ENCODE measurements around the gene TRIM74.
"Not testable (repeated sequence)": the region's sequence is repeated elsewhere in the genome, so short reads cannot be mapped to it uniquely, and the experiment has no call there.

Gene TRIM74

DNA sequence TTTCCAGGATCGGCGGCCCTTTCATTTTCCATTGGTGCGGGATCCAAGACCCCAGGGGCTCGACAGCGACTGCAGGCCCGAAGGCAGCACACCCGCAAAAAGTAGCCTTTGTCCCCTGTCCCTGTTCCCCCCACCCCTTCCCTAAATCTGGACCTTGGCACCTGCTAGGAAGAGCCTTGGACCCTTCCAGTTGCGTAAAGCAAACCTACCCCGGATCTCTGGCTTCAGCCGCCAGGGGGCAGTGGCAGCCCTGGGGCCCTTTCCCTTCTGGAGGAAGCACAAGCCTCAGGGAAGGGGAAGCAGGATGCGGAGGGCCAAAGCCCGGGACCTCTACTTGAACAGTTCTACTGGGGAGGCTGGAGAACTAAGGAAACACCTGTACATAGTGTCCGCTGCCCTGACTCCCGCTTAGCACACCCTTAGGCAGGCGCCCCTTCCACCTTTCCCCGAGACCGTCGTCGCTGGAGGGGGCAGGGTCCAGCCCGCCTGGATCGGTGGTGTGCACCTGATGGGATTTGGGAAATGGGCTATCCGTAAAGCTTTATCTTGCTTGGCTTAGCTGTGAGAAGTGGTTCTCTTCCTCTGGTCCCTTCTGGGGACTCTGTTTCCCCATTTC is 23.0 kb downstream of the TRIM74 start:
- H4K20me1 ChIP-seq (ENCODE audit: insufficient read depth, low read length); H3K27ac ChIP-seq (ENCODE audit: low read length); H3K4me1 ChIP-seq (ENCODE audit: low read length); H3K9ac ChIP-seq (ENCODE audit: low read length); H3K27me3 ChIP-seq (ENCODE audit: low read depth, low read length); H3K9me3 ChIP-seq (ENCODE audit: insufficient read depth, low read length); H3K4me2 ChIP-seq (ENCODE audit: low read length); H2AFZ ChIP-seq (ENCODE audit: low read depth, low read length); H3K4me3 ChIP-seq (ENCODE audit: low read length); H3K79me2 ChIP-seq (ENCODE audit: low read length); H3K36me3 ChIP-seq (replicated peaks; ENCODE audit: low read depth, low read length): not testable (repeated sequence)
- TF ChIP-seq, protein P1, sequence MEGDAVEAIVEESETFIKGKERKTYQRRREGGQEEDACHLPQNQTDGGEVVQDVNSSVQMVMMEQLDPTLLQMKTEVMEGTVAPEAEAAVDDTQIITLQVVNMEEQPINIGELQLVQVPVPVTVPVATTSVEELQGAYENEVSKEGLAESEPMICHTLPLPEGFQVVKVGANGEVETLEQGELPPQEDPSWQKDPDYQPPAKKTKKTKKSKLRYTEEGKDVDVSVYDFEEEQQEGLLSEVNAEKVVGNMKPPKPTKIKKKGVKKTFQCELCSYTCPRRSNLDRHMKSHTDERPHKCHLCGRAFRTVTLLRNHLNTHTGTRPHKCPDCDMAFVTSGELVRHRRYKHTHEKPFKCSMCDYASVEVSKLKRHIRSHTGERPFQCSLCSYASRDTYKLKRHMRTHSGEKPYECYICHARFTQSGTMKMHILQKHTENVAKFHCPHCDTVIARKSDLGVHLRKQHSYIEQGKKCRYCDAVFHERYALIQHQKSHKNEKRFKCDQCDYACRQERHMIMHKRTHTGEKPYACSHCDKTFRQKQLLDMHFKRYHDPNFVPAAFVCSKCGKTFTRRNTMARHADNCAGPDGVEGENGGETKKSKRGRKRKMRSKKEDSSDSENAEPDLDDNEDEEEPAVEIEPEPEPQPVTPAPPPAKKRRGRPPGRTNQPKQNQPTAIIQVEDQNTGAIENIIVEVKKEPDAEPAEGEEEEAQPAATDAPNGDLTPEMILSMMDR (IDR thresholded peaks at IDR 0.05; ENCODE audit: low read depth, low read length), result 0 out of 2 replicates have a peak, but pooled peaks have one; percentile 7

DNA sequence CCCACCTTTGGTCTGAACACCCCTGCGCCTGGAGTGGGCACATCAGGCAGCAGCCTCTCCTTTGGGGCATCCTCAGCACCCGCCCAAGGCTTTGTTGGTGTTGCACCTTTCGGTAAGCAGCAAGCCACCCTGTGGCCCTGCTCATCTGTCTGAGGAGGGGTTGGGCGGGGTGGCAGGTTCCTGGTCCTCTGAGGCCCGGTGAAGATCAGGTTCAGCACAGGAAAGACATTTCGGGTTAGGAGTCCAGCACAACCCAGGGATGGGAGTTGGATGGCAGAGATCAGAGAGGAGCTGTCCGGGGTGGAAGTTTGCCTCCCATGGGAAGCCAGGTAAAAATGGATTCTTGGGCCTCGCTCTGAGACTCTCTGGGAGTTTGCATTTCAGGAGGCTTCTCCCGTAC is 23.7 kb downstream of the TRIM74 start:
- H3K9ac ChIP-seq (ENCODE audit: low read length); H4K20me1 ChIP-seq (ENCODE audit: insufficient read depth, low read length); H3K79me2 ChIP-seq (ENCODE audit: low read length); H3K4me3 ChIP-seq (ENCODE audit: low read length); H3K4me2 ChIP-seq (ENCODE audit: low read length); H3K27ac ChIP-seq (ENCODE audit: low read length); H3K27me3 ChIP-seq (ENCODE audit: low read depth, low read length); H3K36me3 ChIP-seq (replicated peaks; ENCODE audit: low read depth, low read length); H3K4me1 ChIP-seq (ENCODE audit: low read length); H2AFZ ChIP-seq (ENCODE audit: low read depth, low read length); H3K9me3 ChIP-seq (ENCODE audit: insufficient read depth, low read length): not testable (repeated sequence)

DNA sequence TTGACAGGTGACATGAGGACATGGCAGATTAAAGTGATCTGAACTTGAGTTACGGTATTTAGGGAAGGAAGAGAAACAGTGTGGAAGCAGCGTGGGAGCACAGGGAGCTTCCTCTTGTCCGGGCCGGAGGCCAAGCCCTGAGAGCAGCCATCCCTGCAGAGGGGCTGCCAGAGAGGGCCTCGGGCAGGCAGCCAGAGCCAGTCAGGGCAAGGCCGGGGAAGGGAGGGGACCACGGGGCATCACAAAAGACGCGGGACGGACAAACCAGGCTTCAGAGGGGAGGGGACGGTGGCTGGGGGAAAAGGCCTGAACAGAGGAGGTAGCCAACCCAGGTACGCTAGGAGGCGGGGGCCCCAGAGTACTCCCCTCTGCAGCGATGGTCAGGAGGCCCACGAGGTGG is 24.3 kb downstream of the TRIM74 start:
- not testable (repeated sequence) for H3K27me3 ChIP-seq (ENCODE audit: low read depth, low read length); H3K27ac ChIP-seq (ENCODE audit: low read length); H3K36me3 ChIP-seq (replicated peaks; ENCODE audit: low read depth, low read length); H3K9me3 ChIP-seq (ENCODE audit: insufficient read depth, low read length); H3K4me1 ChIP-seq (ENCODE audit: low read length); H4K20me1 ChIP-seq (ENCODE audit: insufficient read depth, low read length); H3K9ac ChIP-seq (ENCODE audit: low read length); H2AFZ ChIP-seq (ENCODE audit: low read depth, low read length); H3K4me2 ChIP-seq (ENCODE audit: low read length); H3K79me2 ChIP-seq (ENCODE audit: low read length); H3K4me3 ChIP-seq (ENCODE audit: low read length)

DNA sequence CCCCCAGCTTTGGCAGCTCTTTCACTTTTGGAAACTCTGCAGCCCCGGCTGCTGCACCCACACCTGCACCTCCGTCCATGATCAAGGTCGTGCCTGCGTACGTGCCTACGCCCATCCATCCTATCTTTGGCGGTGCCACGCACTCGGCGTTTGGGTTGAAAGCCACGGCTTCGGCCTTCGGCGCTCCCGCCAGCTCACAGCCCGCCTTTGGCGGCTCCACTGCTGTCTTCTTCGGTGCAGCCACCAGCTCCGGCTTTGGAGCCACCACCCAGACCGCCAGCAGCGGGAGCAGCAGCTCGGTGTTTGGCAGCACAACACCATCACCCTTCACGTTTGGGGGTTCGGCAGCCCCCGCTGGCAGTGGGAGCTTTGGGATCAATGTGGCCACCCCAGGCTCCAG is 26.3 kb downstream of the TRIM74 start:
- H3K9ac ChIP-seq (ENCODE audit: low read length); H3K4me2 ChIP-seq (ENCODE audit: low read length); H3K79me2 ChIP-seq (ENCODE audit: low read length); H2AFZ ChIP-seq (ENCODE audit: low read depth, low read length); H3K4me1 ChIP-seq (ENCODE audit: low read length); H3K27ac ChIP-seq (ENCODE audit: low read length); H3K36me3 ChIP-seq (replicated peaks; ENCODE audit: low read depth, low read length); H4K20me1 ChIP-seq (ENCODE audit: insufficient read depth, low read length); H3K4me3 ChIP-seq (ENCODE audit: low read length); H3K27me3 ChIP-seq (ENCODE audit: low read depth, low read length); H3K9me3 ChIP-seq (ENCODE audit: insufficient read depth, low read length): not testable (repeated sequence)

DNA sequence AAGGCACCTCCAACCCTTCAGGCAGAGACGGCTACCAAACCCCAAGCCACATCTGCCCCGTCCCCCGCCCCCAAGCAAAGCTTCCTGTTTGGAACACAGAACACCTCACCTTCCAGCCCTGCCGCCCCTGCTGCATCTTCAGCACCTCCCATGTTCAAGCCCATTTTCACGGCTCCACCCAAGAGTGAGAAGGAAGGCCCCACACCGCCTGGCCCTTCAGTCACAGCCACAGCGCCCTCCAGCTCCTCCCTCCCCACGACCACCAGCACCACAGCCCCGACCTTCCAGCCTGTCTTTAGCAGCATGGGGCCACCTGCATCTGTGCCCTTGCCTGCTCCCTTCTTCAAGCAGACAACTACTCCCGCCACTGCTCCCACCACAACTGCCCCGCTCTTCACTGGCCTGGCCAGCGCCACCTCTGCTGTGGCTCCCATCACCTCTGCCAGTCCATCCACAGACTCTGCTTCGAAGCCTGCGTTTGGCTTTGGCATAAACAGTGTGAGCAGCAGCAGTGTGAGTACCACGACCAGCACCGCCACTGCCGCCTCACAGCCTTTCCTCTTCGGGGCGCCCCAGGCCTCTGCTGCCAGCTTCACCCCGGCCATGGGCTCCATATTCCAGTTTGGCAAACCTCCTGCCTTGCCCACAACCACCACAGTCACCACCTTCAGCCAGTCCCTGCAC is 27.1 kb downstream of the TRIM74 start:
- not testable (repeated sequence) for H3K9ac ChIP-seq (ENCODE audit: low read length); H3K36me3 ChIP-seq (replicated peaks; ENCODE audit: low read depth, low read length); H3K9me3 ChIP-seq (ENCODE audit: insufficient read depth, low read length); H3K27me3 ChIP-seq (ENCODE audit: low read depth, low read length); H3K4me1 ChIP-seq (ENCODE audit: low read length); H4K20me1 ChIP-seq (ENCODE audit: insufficient read depth, low read length); H3K4me3 ChIP-seq (ENCODE audit: low read length); H3K27ac ChIP-seq (ENCODE audit: low read length); H2AFZ ChIP-seq (ENCODE audit: low read depth, low read length); H3K4me2 ChIP-seq (ENCODE audit: low read length); H3K79me2 ChIP-seq (ENCODE audit: low read length)

DNA sequence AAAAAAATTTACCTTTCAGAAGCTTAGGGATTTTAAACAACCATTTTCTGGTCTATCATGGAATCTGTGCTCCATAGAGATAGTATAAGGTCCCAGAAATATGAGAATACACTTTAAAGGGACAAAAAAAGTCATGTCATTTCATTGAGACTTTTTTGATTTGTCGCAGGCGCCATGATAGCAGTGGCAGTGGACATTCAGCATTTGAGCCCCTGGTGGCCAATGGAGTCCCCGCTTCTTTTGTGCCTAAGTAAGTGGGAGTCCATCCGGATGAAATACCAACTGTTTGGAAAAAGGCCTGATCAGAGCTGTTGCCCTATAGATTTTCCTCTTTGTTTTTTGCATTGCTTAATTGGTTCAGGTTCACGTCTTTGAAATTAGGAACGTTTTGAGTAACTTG is 41.0 kb downstream of the TRIM74 start:
- not testable (repeated sequence) for H3K27me3 ChIP-seq (ENCODE audit: low read depth, low read length); H3K4me1 ChIP-seq (ENCODE audit: low read length); H3K36me3 ChIP-seq (replicated peaks; ENCODE audit: low read depth, low read length)

DNA sequence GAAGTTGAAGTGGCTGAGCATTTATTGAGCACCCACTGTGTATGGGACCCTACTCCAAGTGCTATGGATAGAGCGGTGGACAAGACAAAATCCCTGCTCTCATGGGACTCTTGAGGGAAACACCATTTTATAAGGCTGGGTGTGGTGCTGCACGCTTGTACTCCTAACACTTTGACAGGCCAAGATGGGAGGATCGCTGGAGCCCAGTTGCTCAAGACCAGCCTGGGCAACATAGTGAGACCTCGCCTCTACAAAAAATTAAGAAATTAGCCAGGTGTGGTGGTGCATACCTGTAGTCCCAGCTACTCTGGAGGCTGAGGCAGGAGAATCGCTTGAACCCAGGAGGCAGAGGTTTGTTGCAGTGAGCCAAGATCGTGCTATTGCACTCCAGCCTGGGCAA is 41.5 kb downstream of the TRIM74 start:
- not testable (repeated sequence) for H3K36me3 ChIP-seq (replicated peaks; ENCODE audit: low read depth, low read length); H3K9me3 ChIP-seq (ENCODE audit: insufficient read depth, low read length)
- peaks cover 38% of the 10 kb centered on the region for H3K79me2 ChIP-seq (ENCODE audit: low read length)

More for the DNA sequence above, 41.0 kb downstream of the TRIM74 start:
- not testable (repeated sequence) for H3K9me3 ChIP-seq (ENCODE audit: insufficient read depth, low read length); H3K4me2 ChIP-seq (ENCODE audit: low read length); H3K27ac ChIP-seq (ENCODE audit: low read length); H3K9ac ChIP-seq (ENCODE audit: low read length); H2AFZ ChIP-seq (ENCODE audit: low read depth, low read length); H3K4me3 ChIP-seq (ENCODE audit: low read length); H4K20me1 ChIP-seq (ENCODE audit: insufficient read depth, low read length)
- H3K79me2 ChIP-seq (ENCODE audit: low read length), result peaks cover 36% of the 10 kb centered on the region

More for the DNA sequence above, 41.5 kb downstream of the TRIM74 start:
- not testable (repeated sequence) for H3K4me2 ChIP-seq (ENCODE audit: low read length); H3K27ac ChIP-seq (ENCODE audit: low read length); H3K4me3 ChIP-seq (ENCODE audit: low read length); H2AFZ ChIP-seq (ENCODE audit: low read depth, low read length); H3K27me3 ChIP-seq (ENCODE audit: low read depth, low read length); H4K20me1 ChIP-seq (ENCODE audit: insufficient read depth, low read length); H3K4me1 ChIP-seq (ENCODE audit: low read length); H3K9ac ChIP-seq (ENCODE audit: low read length)
